ENCODE results near the gene CCNT2. TPM values are rescaled to one million over a fixed set of nuclear protein-coding genes. Genes with fewer than 3 reads are reported as not detected.
"Not testable (repeated sequence)": the region's sequence is repeated elsewhere in the genome, so short reads cannot be mapped to it uniquely, and the experiment has no call there.

Gene CCNT2
- total RNA-seq, 6 experiments from 2014 or later: 13.2 to 23.6 (median 17.5) TPM

- Histone ChIP-seq H3K4me1 (no peaks in the 10 kb centered on the region), H3K36me3 (peaks cover 6 to 45% (median 24%) of the 10 kb centered on the region in 4 donors), H3K9me3 (no peaks in the 10 kb centered on the region), H3K27me3 (no peaks in the 10 kb centered on the region), H3K27ac (no peak overlapping the region), H3K4me3 (no peak overlapping the region)
- intact Hi-C loops (cut with DNase I): no loop called here
- no peak for TF ChIP-seq POLR2A (IDR thresholded peaks at IDR 0.05)
- no peak for TF ChIP-seq CTCF (IDR thresholded peaks at IDR 0.05)
- WGBS (ENCODE audit: insufficient coverage, low coverage, low lambda C conversion rate, missing lambda C conversion rate): 90% methylated on average over 2 of the region's 5 CpGs
- ATAC-seq: no peak
- DNase-seq: no peak
Measured at GRCh38 chr2:134954065-134954464, 35.4 kb downstream of the CCNT2 start.

- H3K4me3 ChIP-seq: no peak overlapping the region
- DNase-seq: no peak
Measured at GRCh38 chr2:134955744-134956143, 37.1 kb downstream of the CCNT2 start.

GRCh38 chr2:134957477-134957876 lies 38.9 kb downstream of the CCNT2 start:
- WGBS (ENCODE audit: insufficient coverage, low coverage, low lambda C conversion rate, missing lambda C conversion rate): 93% methylated on average over 5 of the region's 5 CpGs
- Histone ChIP-seq H3K27ac (no peak overlapping the region), H3K9me3 (no peaks in the 10 kb centered on the region), H3K4me3 (no peak overlapping the region), H3K4me1 (no peaks in the 10 kb centered on the region), H3K27me3 (no peaks in the 10 kb centered on the region), H3K36me3 (peaks cover 6 to 32% (median 17%) of the 10 kb centered on the region in 4 donors)
- intact Hi-C loops (cut with DNase I): no loop called here
- ATAC-seq (no peak), DNase-seq (no peak)
- no peak for TF ChIP-seq POLR2A (IDR thresholded peaks at IDR 0.05)
- no peak for TF ChIP-seq CTCF (IDR thresholded peaks at IDR 0.05)

More at GRCh38 chr2:134955744-134956143, 37.1 kb downstream of the CCNT2 start:
- Histone ChIP-seq H3K27ac (no peak overlapping the region), H3K4me1 (no peaks in the 10 kb centered on the region), H3K36me3 (peaks cover 6 to 32% (median 21%) of the 10 kb centered on the region in 4 donors), H3K27me3 (no peaks in the 10 kb centered on the region), H3K9me3 (no peaks in the 10 kb centered on the region)
- WGBS (ENCODE audit: insufficient coverage, low coverage, low lambda C conversion rate, missing lambda C conversion rate): 33% methylated on average over 1 of the region's 1 CpG
- ATAC-seq: no peak
- intact Hi-C loops (cut with DNase I): no loop called here
- TF ChIP-seq CTCF (IDR thresholded peaks at IDR 0.05) (no peak), POLR2A (IDR thresholded peaks at IDR 0.05) (no peak)

GRCh38 chr2:134967166-134967565 lies 48.5 kb downstream of the CCNT2 start:
- intact Hi-C loops (cut with DNase I); H3K4me3 ChIP-seq; H3K27ac ChIP-seq; H3K27me3 ChIP-seq; DNase-seq; H3K36me3 ChIP-seq; H3K9me3 ChIP-seq; H3K4me1 ChIP-seq; ATAC-seq: not testable (repeated sequence)
- WGBS (ENCODE audit: insufficient coverage, low coverage, low lambda C conversion rate, missing lambda C conversion rate): 33% methylated on average over 4 of the region's 10 CpGs

GRCh38 chr2:134973241-134974138 lies 54.9 kb downstream of the CCNT2 start:
- ATAC-seq: no peak
- H3K27me3 ChIP-seq: no peaks in the 10 kb centered on the region
- H3K4me1 ChIP-seq: no peaks in the 10 kb centered on the region
- H3K4me3 ChIP-seq: no peak overlapping the region
- H3K9me3 ChIP-seq: no peaks in the 10 kb centered on the region
- H3K27ac ChIP-seq: no peak overlapping the region
- no peaks in the 10 kb centered on the region for H3K36me3 ChIP-seq
- intact Hi-C loops (cut with DNase I): no loop called here
- DNase-seq: no peak
- TF ChIP-seq POLR2A (IDR thresholded peaks at IDR 0.05) (no peak), CTCF (IDR thresholded peaks at IDR 0.05) (no peak)
- WGBS (ENCODE audit: insufficient coverage, low coverage, low lambda C conversion rate, missing lambda C conversion rate): 58% methylated on average over 1 of the region's 2 CpGs
